Limb (tissue), 2 donors: ENCODE measurements around the gene STX1A.

Experiments
- DNase-seq, 2 donors: peaks; one replicate each; pipeline ENCODE4 v3.0.0-alpha.2; 2016; ENCODE audit errors: extremely low spot score in 2 of 2

Gene STX1A

GRCh38 chr7:73718905-73719805, at the start of gene STX1A:
TSS of gene STX1A (minus strand) at chr7:73719669. CDS start at chr7:73719631, 38 bp downstream.
- peak in 1 of 2 donors; percentile 84 for DNase-seq

- DNase-seq, result no peak
Measured at GRCh38 chr7:73768641-73769480, 49.4 kb upstream of the STX1A start.

GRCh38 chr7:73766556-73767229, 47.2 kb upstream of the STX1A start:
- DNase-seq, result no peak

GRCh38 chr7:73762659-73762999, 43.2 kb upstream of the STX1A start:
- DNase-seq, result no peak

GRCh38 chr7:73761854-73762658, 42.6 kb upstream of the STX1A start:
- DNase-seq, result no peak

- no peak for DNase-seq
Measured at GRCh38 chr7:73758581-73759138, 39.2 kb upstream of the STX1A start.

- DNase-seq, result no peak
Measured at GRCh38 chr7:73749931-73750776, 30.7 kb upstream of the STX1A start.

GRCh38 chr7:73746378-73746777, 26.9 kb upstream of the STX1A start:
- no peak for DNase-seq

GRCh38 chr7:73742753-73743641, 23.5 kb upstream of the STX1A start:
- peak in 1 of 2 donors; percentile 73 for DNase-seq

- no peak for DNase-seq
Measured at GRCh38 chr7:73742338-73742752, 22.9 kb upstream of the STX1A start.

GRCh38 chr7:73741600-73741999, 22.1 kb upstream of the STX1A start:
- DNase-seq, result no peak

GRCh38 chr7:73740771-73741170, 21.3 kb upstream of the STX1A start:
- no peak for DNase-seq

GRCh38 chr7:73740212-73740611, 20.7 kb upstream of the STX1A start:
- no peak for DNase-seq

GRCh38 chr7:73739387-73739767, 19.9 kb upstream of the STX1A start:
- no peak for DNase-seq

GRCh38 chr7:73738612-73739386, 19.3 kb upstream of the STX1A start, which contains the start of gene ABHD11:
TSS of gene ABHD11 (minus strand) at chr7:73738802. CDS start at chr7:73738770, 32 bp downstream.
- DNase-seq, result peak; percentile 93 to 100

GRCh38 chr7:73738220-73738611, 18.7 kb upstream of the STX1A start:
- DNase-seq, result peak in 1 of 2 donors; percentile 83

GRCh38 chr7:73737491-73738219, 18.2 kb upstream of the STX1A start:
- DNase-seq, result no peak
